IMR-90 (cell line): ENCODE data around the gene MPC2. TPM values are rescaled to one million over a fixed set of nuclear protein-coding genes. Genes with fewer than 3 reads are reported as not detected.

Source experiments
- ATAC-seq: fragments of 200-7000 bp; cut with Tn5 transposase; 2 replicates; pipeline ENCODE4 v1.9.1; 2020; ENCODE audit warnings: low read depth, mild to moderate bottlenecking, moderate library complexity
- BruUV-seq: library from RNA; stranded (reverse); fragments of 400-500 nt; replicated peaks from 2 replicates; lab custom pipeline; 2021; lab: Mats Ljungman, UMichigan
- CTCF ChIA-PET: fragments of 300-600 bp; formaldehyde crosslinking; extraction: SDS; loops from one replicate; lab custom pipeline; 2021; ENCODE audit warnings: antibody characterized with exemption; lab: Yijun Ruan, JAX
- POLR2A ChIA-PET: fragments of 300-600 bp; sonication (Branson Sonifier 250); formaldehyde crosslinking; loops from one replicate; lab custom pipeline; 2022; ENCODE audit warnings: antibody characterized with exemption; ENCODE audit not compliant: unreplicated experiment; lab: Charles Lee
- DNase-seq: peaks from one replicate; pipeline ENCODE4 v3.0.0; 2013
- H2AFZ ChIP-seq: replicated peaks from 2 replicates; pipeline ENCODE3; 2013; ENCODE audit warnings: low read length, mild to moderate bottlenecking; ENCODE audit not compliant: poor library complexity
- H2AK5ac ChIP-seq: 2 replicates; pipeline ENCODE4 v1.6.1; 2013; ENCODE audit warnings: low read depth, low read length, inconsistent platforms
- H2AK9ac ChIP-seq: replicated peaks from 2 replicates; pipeline ENCODE3; 2013; ENCODE audit warnings: mild to moderate bottlenecking, low read depth, low read length, moderate library complexity; ENCODE audit not compliant: poor library complexity
- H2BK120ac ChIP-seq: 2 replicates; pipeline ENCODE4 v1.6.1; 2013; ENCODE audit warnings: low read depth, low read length, inconsistent platforms
- H2BK15ac ChIP-seq: 3 replicates; pipeline ENCODE4 v1.6.1; 2013; ENCODE audit warnings: low read depth, low read length, inconsistent platforms
- H2BK20ac ChIP-seq: 2 replicates; pipeline ENCODE4 v1.6.1; 2013; ENCODE audit warnings: low read depth, mild to moderate bottlenecking, inconsistent platforms, low read length, moderate library complexity
- H2BK5ac ChIP-seq: 2 replicates; pipeline ENCODE4 v1.6.1; 2013; ENCODE audit warnings: mild to moderate bottlenecking, low read depth, low read length, inconsistent platforms; ENCODE audit not compliant: poor library complexity, severe bottlenecking
- H3K14ac ChIP-seq: replicated peaks from 2 replicates; pipeline ENCODE4 v1.6.1; 2013; ENCODE audit warnings: low read depth, low read length, inconsistent platforms
- H3K18ac ChIP-seq: 2 replicates; pipeline ENCODE4 v1.6.1; 2013; ENCODE audit warnings: low read depth, low read length, control low read depth
- H3K23ac ChIP-seq: 2 replicates; pipeline ENCODE4 v1.6.1; 2013; ENCODE audit warnings: low read depth, low read length, inconsistent platforms
- H3K27ac ChIP-seq: 2 replicates; pipeline ENCODE4 v1.5.1; 2013; ENCODE audit warnings: mild to moderate bottlenecking, control low read depth, low read length; ENCODE audit not compliant: insufficient read depth
- H3K27me3 ChIP-seq: 2 replicates; pipeline ENCODE4 v1.6.1; 2013; ENCODE audit warnings: low read length; ENCODE audit not compliant: control insufficient read depth, insufficient read depth
- H3K36me3 ChIP-seq: 2 replicates; pipeline ENCODE4 v1.6.1; 2013; ENCODE audit warnings: low read length, mixed read lengths; ENCODE audit not compliant: control insufficient read depth, insufficient read depth
- H3K4ac ChIP-seq: 2 replicates; pipeline ENCODE4 v1.6.1; 2013; ENCODE audit warnings: low read depth, low read length, inconsistent platforms
- H3K4me1 ChIP-seq: 2 replicates; pipeline ENCODE4 v1.6.1; 2013; ENCODE audit warnings: low read length, mixed read lengths; ENCODE audit not compliant: control insufficient read depth, insufficient read depth
- H3K4me2 ChIP-seq: 2 replicates; pipeline ENCODE4 v1.6.1; 2013; ENCODE audit warnings: low read depth, mild to moderate bottlenecking, control low read depth, low read length, moderate library complexity
- H3K4me3 ChIP-seq: 2 replicates; pipeline ENCODE4 v1.5.1; 2013; ENCODE audit warnings: low read depth, mild to moderate bottlenecking, control low read depth, low read length, moderate library complexity; ENCODE audit not compliant: insufficient read depth
- H3K56ac ChIP-seq: 2 replicates; pipeline ENCODE4 v1.6.1; 2013; ENCODE audit warnings: low read length, inconsistent platforms; ENCODE audit not compliant: insufficient read depth; ENCODE audit errors: extremely low read depth
- H3K79me1 ChIP-seq, 2 experiments: 2 replicates each; pipeline ENCODE4 v1.6.1; 2013; ENCODE audit warnings: low read length in 2 of 2, inconsistent platforms in 1 of 2, low read depth in 1 of 2
- H3K9ac ChIP-seq: 2 replicates; pipeline ENCODE4 v1.6.1; 2013; ENCODE audit warnings: low read depth, low read length, control low read depth
- H3K9me1 ChIP-seq: 2 replicates; pipeline ENCODE4 v1.6.1; 2013; ENCODE audit warnings: low read length, inconsistent platforms; ENCODE audit not compliant: insufficient read depth
- H3K9me3 ChIP-seq: 2 replicates; pipeline ENCODE4 v1.6.1; 2013; ENCODE audit warnings: low read length; ENCODE audit not compliant: control insufficient read depth, insufficient read depth
- H4K20me1 ChIP-seq: 2 replicates; pipeline ENCODE4 v1.6.1; 2013; ENCODE audit warnings: low read length, inconsistent platforms; ENCODE audit not compliant: insufficient read depth
- H4K5ac ChIP-seq: 2 replicates; pipeline ENCODE4 v1.6.1; 2013; ENCODE audit warnings: mild to moderate bottlenecking, low read depth, low read length, control low read depth
- H4K8ac ChIP-seq, 2 experiments: 2 replicates each; pipeline ENCODE4 v1.6.1; 2013; ENCODE audit warnings: low read depth in 2 of 2, low read length in 2 of 2, control low read depth in 1 of 2, inconsistent platforms in 1 of 2
- H4K91ac ChIP-seq: 2 replicates; pipeline ENCODE4 v1.6.1; 2013; ENCODE audit warnings: low read depth, low read length, inconsistent platforms; ENCODE audit not compliant: insufficient read depth
- MAFK ChIP-seq: IDR thresholded peaks from 2 replicates; pipeline ENCODE4 v1.6.1; 2012; ENCODE audit warnings: low read depth, low read length, improper control_type of control experiment
- MAZ ChIP-seq: IDR thresholded peaks from 2 replicates; pipeline ENCODE4 v1.6.1; 2012; ENCODE audit warnings: low read depth, mild to moderate bottlenecking, low read length, improper control_type of control experiment, moderate library complexity, borderline replicate concordance
- POLR2A ChIP-seq: IDR thresholded peaks from 2 replicates; pipeline ENCODE4 v1.6.1; 2012; ENCODE audit warnings: mild to moderate bottlenecking, low read depth, low read length
- RAD21 ChIP-seq: IDR thresholded peaks from 2 replicates; pipeline ENCODE4 v1.6.1; 2012; ENCODE audit warnings: low read length, improper control_type of control experiment
- RFX5 ChIP-seq: IDR thresholded peaks from 2 replicates; pipeline ENCODE4 v1.8.0; 2012; ENCODE audit warnings: low read depth, mild to moderate bottlenecking, low read length, moderate library complexity
- SMC3 ChIP-seq: fragments of 150-350 bp; IDR thresholded peaks from 2 replicates; pipeline ENCODE4 v1.6.1; 2016; ENCODE audit warnings: low read depth, mild to moderate bottlenecking, antibody characterized with exemption, low read length, moderate library complexity
- USF2 ChIP-seq: fragments of 150-350 bp; IDR thresholded peaks from 2 replicates; pipeline ENCODE4 v1.6.1; 2017; ENCODE audit warnings: mild to moderate bottlenecking, antibody characterized with exemption, low read length, low read depth
- WGBS, 2 experiments: methylation state at CpG; one replicate each; pipeline versions ENCODE4 v1.1.5 to v1.1.7; 2013; ENCODE audit warnings: missing lambda C conversion rate in 2 of 2; ENCODE audit not compliant: insufficient read length in 1 of 2; ENCODE audit errors: extremely low coverage in 2 of 2; 5-methylcytosine and 5-hydroxymethylcytosine counted together
- dilution Hi-C: fragments of 300-500 bp; cut with HindIII; formaldehyde crosslinking; loops from one replicate; pipeline ENCODE4 v1.14.3; 2018; ENCODE audit warnings: low sequenced_read_pairs; ENCODE audit not compliant: unreplicated experiment
- in situ Hi-C: fragments of 300-500 bp; cut with MboI; formaldehyde crosslinking; loops from 3 replicates; pipeline ENCODE4 v1.14.3; 2019; ENCODE audit warnings: low sequenced_read_pairs, inconsistent platforms, mixed read lengths
- intact Hi-C: fragments of 100-400 bp; cut with micrococcal nuclease; formaldehyde crosslinking; loops from 2 replicates; pipeline ENCODE4 v1.10.0; 2022
- polyA plus RNA-seq, 3 experiments: library from polyadenylated mRNA; depleted of rRNA; stranded (reverse); fragments of >200 nt; gene quantifications; 2 replicates each; pipeline ENCODE4 v1.2.3, GENCODE V29; 2012; ENCODE audit warnings: low replicate concordance in 1 of 3
- total RNA-seq: library from RNA; depleted of rRNA; stranded (reverse); fragments of >200 nt; gene quantifications from 2 replicates; pipeline ENCODE4 v1.2.3, GENCODE V29; 2012

Gene MPC2
- total and polyA plus RNA-seq, 2 of the 4 experiments (the other 2 are of a cell fraction): 35.0 to 42.9 TPM

DNA sequence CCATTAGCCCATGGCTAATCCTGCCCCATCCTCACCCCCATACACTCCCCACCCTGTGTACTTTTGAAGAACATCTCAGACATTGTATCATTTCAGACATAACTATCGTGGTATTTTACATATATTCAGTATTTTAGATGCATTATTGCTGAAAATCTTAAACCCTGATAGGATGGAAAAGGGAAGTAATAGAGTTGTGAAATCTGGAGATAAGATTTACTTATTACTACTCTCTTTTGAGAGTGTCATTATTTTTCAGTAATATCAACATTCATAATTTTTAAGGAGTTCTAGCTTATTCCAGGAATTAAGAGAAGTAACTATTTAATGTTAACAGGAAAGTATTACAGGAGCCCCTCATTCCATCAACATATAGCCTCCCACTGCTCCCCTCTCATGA lies 57.4 kb downstream of the MPC2 start:
- Histone ChIP-seq H3K79me1 (no peaks in the 10 kb centered on the region), H2BK15ac (no peak overlapping the region), H3K36me3 (no peaks in the 10 kb centered on the region), H3K27ac (no peak overlapping the region), H3K4me1 (peaks cover 10% of the 10 kb centered on the region), H3K14ac (0 out of 2 replicates have a peak overlapping the region, but pooled peaks have one; percentile 29), H2BK5ac (no peak overlapping the region), H3K18ac (no peak overlapping the region), H2BK20ac (no peak overlapping the region), H4K5ac (no peak overlapping the region), H4K8ac (no peak overlapping the region), H4K91ac (no peak overlapping the region), H2AFZ (no peak overlapping the region), H2AK9ac (peak overlapping the region; percentile 44), H3K23ac (no peak overlapping the region), H3K4me3 (no peak overlapping the region), H3K56ac (no peak overlapping the region), H3K4me2 (no peak overlapping the region), H3K9me3 (no peaks in the 10 kb centered on the region), H3K27me3 (no peaks in the 10 kb centered on the region), H2BK120ac (no peak overlapping the region), H3K9me1 (peaks cover 3% of the 10 kb centered on the region), H2AK5ac (no peak overlapping the region), H4K20me1 (no peaks in the 10 kb centered on the region), H3K9ac (no peak overlapping the region), H3K4ac (no peak overlapping the region)
- DNase-seq (no peak), ATAC-seq (no peak)
- no TSS peak for BruUV-seq
- CTCF ChIA-PET: no interaction called here
- intact Hi-C loops (no loop called here), dilution Hi-C loops (no loop called here), in situ Hi-C loops (no loop called here)
- WGBS, 2 experiments: no CpG with 5 or more reads among the region's 1 CpG
- POLR2A ChIA-PET: no interaction called here
- no peak for TF ChIP-seq POLR2A
- TF ChIP-seq MAFK: no peak
- no peak for TF ChIP-seq MAZ
- no peak for TF ChIP-seq USF2
- no peak for TF ChIP-seq SMC3
- TF ChIP-seq RFX5: no peak
- TF ChIP-seq RAD21: no peak
